K562 (cell line): Measurements from ENCODE around the gene SMIM17.

Experiments used
- CTCF ChIP-seq, 3 experiments: IDR thresholded peaks in 2 of 3; conservative IDR thresholded peaks in 1 of 3; 2 replicates each; pipeline ENCODE4 v1.5.1; 2011 to 2012; ENCODE audit warnings: low read length in 3 of 3, mild to moderate bottlenecking in 3 of 3, control low read depth in 2 of 3, improper control_type of control experiment in 1 of 3, inconsistent platforms in 1 of 3, low read depth in 1 of 3, mixed read lengths in 1 of 3, moderate library complexity in 1 of 3; ENCODE audit not compliant: insufficient read depth in 2 of 3
- EP300 ChIP-seq: IDR thresholded peaks from 2 replicates; pipeline ENCODE4 v1.6.1; 2012; ENCODE audit warnings: low read length, improper control_type of control experiment
- HNRNPL ChIP-seq: fragments of 200-400 bp; formaldehyde crosslinking; IDR thresholded peaks from 2 replicates; pipeline ENCODE4 v1.6.1; 2017; ENCODE audit warnings: low read depth, mild to moderate bottlenecking, low read length
- PRDM10 ChIP-seq: fragments of 450-650 bp; IDR thresholded peaks from 2 replicates; pipeline ENCODE4 v1.6.1; 2018; ENCODE audit not compliant: partially characterized antibody
- RERE ChIP-seq: sonication (generic); formaldehyde crosslinking; IDR thresholded peaks from 2 replicates; pipeline ENCODE4 v1.8.0; 2023; ENCODE audit warnings: missing genetic modification reagents, mild to moderate bottlenecking, borderline replicate concordance
- REST ChIP-seq, 2 experiments: fragments of 450-650 bp; formaldehyde crosslinking in 1 of 2; IDR thresholded peaks; 2 replicates each; pipeline versions ENCODE4 v1.4.0 to v1.6.1; 2014 to 2020; ENCODE audit warnings: mild to moderate bottlenecking in 2 of 2, borderline replicate concordance in 1 of 2, low read depth in 1 of 2
- RFX5 ChIP-seq: IDR thresholded peaks from 2 replicates; pipeline ENCODE4 v1.6.1; 2011; ENCODE audit warnings: low read depth, mild to moderate bottlenecking, improper control_type of control experiment, low read length
- TEAD2 ChIP-seq: fragments of 450-650 bp; IDR thresholded peaks from 2 replicates; pipeline ENCODE4 v1.6.1; 2016; ENCODE audit warnings: missing genetic modification characterization, control low read depth, missing compliant biosample characterization
- U2AF2 ChIP-seq: fragments of 200-400 bp; formaldehyde crosslinking; optimal IDR thresholded peaks from 2 replicates; pipeline ENCODE3; 2017; ENCODE audit warnings: low read depth, mild to moderate bottlenecking, low read length
- ZC3H8 ChIP-seq: fragments of 450-650 bp; IDR thresholded peaks from 2 replicates; pipeline ENCODE4 v1.6.1; 2017
- ZNF133 ChIP-seq: fragments of 250-450 bp; sonication (Bioruptor Pico); IDR thresholded peaks from 2 replicates; pipeline ENCODE4 v1.4.0; 2020; ENCODE audit warnings: mild to moderate bottlenecking

- no peak for TF ChIP-seq RFX5
- no peak for TF ChIP-seq U2AF2
- TF ChIP-seq CTCF (IDR thresholded peaks at IDR 0.05 in 2 of 3, conservative IDR thresholded peaks at IDR 0.05 in 1 of 3; ENCODE audit: insufficient read depth in 2 of 3, low read depth in 1 of 3, low read length in 3 of 3) = no peak
- no peak for TF ChIP-seq HNRNPL
- TF ChIP-seq PRDM10 = no peak
- TF ChIP-seq RERE (CRISPR knock-in tag) = no peak
- TF ChIP-seq ZNF133 = no peak
- no peak for TF ChIP-seq REST (IDR thresholded peaks at IDR 0.05; ENCODE audit: borderline replicate concordance)
- no peak for TF ChIP-seq REST (CRISPR knock-in tag; IDR thresholded peaks at IDR 0.05; ENCODE audit: low read depth)
- TF ChIP-seq ZC3H8 = no peak
- no peak for TF ChIP-seq EP300
- no peak for TF ChIP-seq TEAD2 (tag)
Observed at GRCh38 chr19:56612737-56613136, 30.2 kb upstream of the SMIM17 start.
